ENCODE results near the gene USF1. TPM values are rescaled to one million over a fixed set of nuclear protein-coding genes. Genes with fewer than 3 reads are reported as not detected.
"Not testable (repeated sequence)": the region's sequence is repeated elsewhere in the genome, so short reads cannot be mapped to it uniquely, and the experiment has no call there.

Gene USF1
- total and polyA plus RNA-seq, 9 of the 15 experiments (the other 6 are each of a cell fraction or from before 2014, with no cell fraction given): 7.4 to 60.2 (median 54.2) TPM

- BruUV-seq (replicated peaks); CTCF ChIA-PET (ENCODE audit: low intra/inter-chr PET ratio): not testable (repeated sequence)
- peak overlapping the region; percentile 29; the same call in 2 of the 3 replicates for H3K27ac ChIP-seq (ENCODE audit: extremely low read depth, low read depth, low read length)
These were observed 28.6 kb downstream of the USF1 start for GRCh38 chr1:161017181-161017580.

DNA sequence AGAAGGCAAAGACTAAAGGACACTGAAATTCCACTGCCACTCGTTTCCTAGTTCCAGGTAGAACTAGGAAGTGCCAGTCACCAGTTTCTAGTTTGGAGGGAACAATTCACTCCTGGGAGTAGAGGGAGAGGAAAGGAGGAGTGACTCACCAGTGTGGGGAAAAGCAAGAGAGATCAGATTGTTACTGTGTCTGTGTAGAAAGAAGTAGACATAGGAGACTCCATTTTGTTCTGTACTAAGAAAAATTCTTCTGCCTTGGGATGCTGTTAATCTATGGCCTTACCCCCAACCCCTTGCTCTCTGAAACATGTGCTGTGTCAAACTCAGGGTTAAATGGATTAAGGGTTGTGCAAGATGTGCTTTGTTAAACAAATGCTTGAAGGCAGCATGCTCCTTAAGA lies 29.1 kb downstream of the USF1 start:
- ATAC-seq; intact Hi-C loops (cut with micrococcal nuclease); H3K4me2 ChIP-seq (ENCODE audit: insufficient read depth, low read length); in situ Hi-C loops (cut with MboI); H3K9me1 ChIP-seq (ENCODE audit: control insufficient read depth, insufficient read depth, low read length); H3K27me3 ChIP-seq (ENCODE audit: control insufficient read depth in 2 of 2, insufficient read depth in 2 of 2, low read length in 2 of 2); H2AFZ ChIP-seq (ENCODE audit: low read depth, low read length); POLR2A ChIA-PET; BruUV-seq (replicated peaks); FAIRE-seq; DNase-seq (ENCODE audit: extremely low read depth in 1 of 4, low spot score in 3 of 4); H3K36me3 ChIP-seq (ENCODE audit: control insufficient read depth, insufficient read depth, low read length); H3K4me3 ChIP-seq; H3K9ac ChIP-seq (ENCODE audit: insufficient read depth in 1 of 2, low read depth in 2 of 2, low read length in 2 of 2); H3K9me3 ChIP-seq (replicated peaks; ENCODE audit: control insufficient read depth, insufficient read depth, low read depth, low read length); H4K20me1 ChIP-seq (replicated peaks; ENCODE audit: control insufficient read depth, insufficient read depth, low read length); CTCF ChIA-PET (ENCODE audit: low intra/inter-chr PET ratio): not testable (repeated sequence)
- Histone ChIP-seq H3K27ac (ENCODE audit: extremely low read depth, low read depth, low read length) (0 out of 3 replicates have a peak overlapping the region, but pooled peaks have one; percentile 25), H3K4me1 (replicated peaks in 1 of 2; ENCODE audit: control insufficient read depth in 2 of 2, insufficient read depth in 2 of 2, low read length in 2 of 2) (peaks cover 42 to 47% of the 10 kb centered on the region in 2 experiments), H3K79me2 (ENCODE audit: control insufficient read depth, insufficient read depth, low read length) (peaks cover 79% of the 10 kb centered on the region)
- WGBS (ENCODE audit: insufficient coverage, low coverage, missing lambda C conversion rate): 92% methylated on average over 1 of the region's 1 CpG
- peak; percentile 83 for TF ChIP-seq PTRF (tag; IDR thresholded peaks at IDR 0.05)
- TF ChIP-seq MAFG (tag; conservative IDR thresholded peaks at IDR 0.05): peak; percentile 22; the same call in 1 of the 2 replicates
- TF ChIP-seq, protein P1, sequence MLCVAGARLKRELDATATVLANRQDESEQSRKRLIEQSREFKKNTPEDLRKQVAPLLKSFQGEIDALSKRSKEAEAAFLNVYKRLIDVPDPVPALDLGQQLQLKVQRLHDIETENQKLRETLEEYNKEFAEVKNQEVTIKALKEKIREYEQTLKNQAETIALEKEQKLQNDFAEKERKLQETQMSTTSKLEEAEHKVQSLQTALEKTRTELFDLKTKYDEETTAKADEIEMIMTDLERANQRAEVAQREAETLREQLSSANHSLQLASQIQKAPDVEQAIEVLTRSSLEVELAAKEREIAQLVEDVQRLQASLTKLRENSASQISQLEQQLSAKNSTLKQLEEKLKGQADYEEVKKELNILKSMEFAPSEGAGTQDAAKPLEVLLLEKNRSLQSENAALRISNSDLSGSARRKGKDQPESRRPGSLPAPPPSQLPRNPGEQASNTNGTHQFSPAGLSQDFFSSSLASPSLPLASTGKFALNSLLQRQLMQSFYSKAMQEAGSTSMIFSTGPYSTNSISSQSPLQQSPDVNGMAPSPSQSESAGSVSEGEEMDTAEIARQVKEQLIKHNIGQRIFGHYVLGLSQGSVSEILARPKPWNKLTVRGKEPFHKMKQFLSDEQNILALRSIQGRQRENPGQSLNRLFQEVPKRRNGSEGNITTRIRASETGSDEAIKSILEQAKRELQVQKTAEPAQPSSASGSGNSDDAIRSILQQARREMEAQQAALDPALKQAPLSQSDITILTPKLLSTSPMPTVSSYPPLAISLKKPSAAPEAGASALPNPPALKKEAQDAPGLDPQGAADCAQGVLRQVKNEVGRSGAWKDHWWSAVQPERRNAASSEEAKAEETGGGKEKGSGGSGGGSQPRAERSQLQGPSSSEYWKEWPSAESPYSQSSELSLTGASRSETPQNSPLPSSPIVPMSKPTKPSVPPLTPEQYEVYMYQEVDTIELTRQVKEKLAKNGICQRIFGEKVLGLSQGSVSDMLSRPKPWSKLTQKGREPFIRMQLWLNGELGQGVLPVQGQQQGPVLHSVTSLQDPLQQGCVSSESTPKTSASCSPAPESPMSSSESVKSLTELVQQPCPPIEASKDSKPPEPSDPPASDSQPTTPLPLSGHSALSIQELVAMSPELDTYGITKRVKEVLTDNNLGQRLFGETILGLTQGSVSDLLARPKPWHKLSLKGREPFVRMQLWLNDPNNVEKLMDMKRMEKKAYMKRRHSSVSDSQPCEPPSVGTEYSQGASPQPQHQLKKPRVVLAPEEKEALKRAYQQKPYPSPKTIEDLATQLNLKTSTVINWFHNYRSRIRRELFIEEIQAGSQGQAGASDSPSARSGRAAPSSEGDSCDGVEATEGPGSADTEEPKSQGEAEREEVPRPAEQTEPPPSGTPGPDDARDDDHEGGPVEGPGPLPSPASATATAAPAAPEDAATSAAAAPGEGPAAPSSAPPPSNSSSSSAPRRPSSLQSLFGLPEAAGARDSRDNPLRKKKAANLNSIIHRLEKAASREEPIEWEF (CRISPR knock-in tag; IDR thresholded peaks at IDR 0.05): 0 out of 2 replicates have a peak, but pooled peaks have one; percentile 38

More at GRCh38 chr1:161017181-161017580, 28.6 kb downstream of the USF1 start:
- POLR2A ChIA-PET: interaction anchor here (1.0 kb wide), 1 partner anchor 10 kb away, joined by 6 read pairs; no protein-coding TSS in a partner anchor
- H3K79me2 ChIP-seq (ENCODE audit: control insufficient read depth, insufficient read depth, low read length): peaks cover 77% of the 10 kb centered on the region
- H4K20me1 ChIP-seq (replicated peaks; ENCODE audit: control insufficient read depth, insufficient read depth, low read length); H3K9me1 ChIP-seq (ENCODE audit: control insufficient read depth, insufficient read depth, low read length); H3K9ac ChIP-seq (ENCODE audit: insufficient read depth in 1 of 2, low read depth in 2 of 2, low read length in 2 of 2); H3K9me3 ChIP-seq (replicated peaks; ENCODE audit: control insufficient read depth, insufficient read depth, low read depth, low read length); H3K4me3 ChIP-seq; intact Hi-C loops (cut with micrococcal nuclease); H3K36me3 ChIP-seq (ENCODE audit: control insufficient read depth, insufficient read depth, low read length); FAIRE-seq; H2AFZ ChIP-seq (ENCODE audit: low read depth, low read length); H3K27me3 ChIP-seq (ENCODE audit: control insufficient read depth in 2 of 2, insufficient read depth in 2 of 2, low read length in 2 of 2); H3K4me2 ChIP-seq (ENCODE audit: insufficient read depth, low read length); DNase-seq (ENCODE audit: extremely low read depth in 1 of 4, low spot score in 3 of 4); ATAC-seq; in situ Hi-C loops (cut with MboI); TF ChIP-seq NR2C2 (CRISPR knock-in tag; IDR thresholded peaks at IDR 0.05): not testable (repeated sequence)
- TF ChIP-seq, protein P2, sequence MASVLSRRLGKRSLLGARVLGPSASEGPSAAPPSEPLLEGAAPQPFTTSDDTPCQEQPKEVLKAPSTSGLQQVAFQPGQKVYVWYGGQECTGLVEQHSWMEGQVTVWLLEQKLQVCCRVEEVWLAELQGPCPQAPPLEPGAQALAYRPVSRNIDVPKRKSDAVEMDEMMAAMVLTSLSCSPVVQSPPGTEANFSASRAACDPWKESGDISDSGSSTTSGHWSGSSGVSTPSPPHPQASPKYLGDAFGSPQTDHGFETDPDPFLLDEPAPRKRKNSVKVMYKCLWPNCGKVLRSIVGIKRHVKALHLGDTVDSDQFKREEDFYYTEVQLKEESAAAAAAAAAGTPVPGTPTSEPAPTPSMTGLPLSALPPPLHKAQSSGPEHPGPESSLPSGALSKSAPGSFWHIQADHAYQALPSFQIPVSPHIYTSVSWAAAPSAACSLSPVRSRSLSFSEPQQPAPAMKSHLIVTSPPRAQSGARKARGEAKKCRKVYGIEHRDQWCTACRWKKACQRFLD (CRISPR knock-in tag; IDR thresholded peaks at IDR 0.05): peak; percentile 79; the same call in 1 of the 2 replicates
- 0 out of 2 replicates have a peak, but pooled peaks have one; percentile 13 for TF ChIP-seq NR2C2 (tag; IDR thresholded peaks at IDR 0.05)
- TF ChIP-seq ZNF589 (CRISPR knock-in tag; IDR thresholded peaks at IDR 0.05; ENCODE audit: low read depth): 0 out of 2 replicates have a peak, but pooled peaks have one; percentile 41
- H3K4me1 ChIP-seq (replicated peaks in 1 of 2; ENCODE audit: control insufficient read depth in 2 of 2, insufficient read depth in 2 of 2, low read length in 2 of 2): peaks cover 39 to 47% of the 10 kb centered on the region in 2 experiments
- WGBS (ENCODE audit: insufficient coverage, low coverage, missing lambda C conversion rate): 41% methylated on average over 6 of the region's 7 CpGs
